Measurements from ENCODE around the gene MAGEA3. TPM values are rescaled to one million over a fixed set of nuclear protein-coding genes. Genes with fewer than 3 reads are reported as not detected.
"Not testable (repeated sequence)": the region's sequence is repeated elsewhere in the genome, so short reads cannot be mapped to it uniquely, and the experiment has no call there.

MAGEA3 gene
- total RNA-seq, 1 experiment from 2014 or later: not detected

DNA sequence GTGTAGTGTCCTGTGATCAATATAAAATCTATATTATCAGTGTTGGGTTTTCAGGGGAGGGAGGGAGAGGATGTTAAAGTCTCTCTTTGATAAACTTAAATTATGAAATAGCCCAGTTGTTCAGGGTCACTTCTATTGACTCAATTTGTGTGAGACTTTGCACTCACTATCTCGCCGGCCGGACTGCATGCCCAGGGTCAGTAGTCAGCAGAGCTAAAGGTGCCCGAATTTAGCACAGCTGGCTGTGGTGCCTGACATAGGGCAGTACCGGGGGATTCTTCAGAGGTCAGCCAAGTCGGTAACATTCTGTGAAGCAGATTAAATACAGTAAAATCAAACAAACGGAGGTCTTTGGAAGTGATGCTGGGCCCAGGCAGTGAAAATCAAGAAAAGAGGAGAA is 41.7 kb upstream of the MAGEA3 start:
- Mint-ChIP-seq H3K4me1 (ENCODE audit: insufficient read depth, unreplicated experiment) (no peaks in the 10 kb centered on the region), H3K4me3 (ENCODE audit: unreplicated experiment) (no peak overlapping the region), H3K27me3 (ENCODE audit: insufficient read depth, unreplicated experiment) (no peaks in the 10 kb centered on the region), H3K9me3 (ENCODE audit: unreplicated experiment) (no peaks in the 10 kb centered on the region), H3K36me3 (ENCODE audit: insufficient read depth, unreplicated experiment) (no peaks in the 10 kb centered on the region), H3K27ac (ENCODE audit: low read depth, unreplicated experiment) (no peak overlapping the region)
- no TSS peak for BruUV-seq (replicated peaks)
- intact Hi-C loops (cut with micrococcal nuclease): no loop called here
- ChIA-PET POLR2A (no interaction called here), CTCF (interaction anchor here (1.0 to 1.4 kb wide), 2 partner anchors 22 to 164 kb away, joined by 4 to 5 read pairs; no protein-coding TSS in a partner anchor)
- TF ChIP-seq, protein P1, sequence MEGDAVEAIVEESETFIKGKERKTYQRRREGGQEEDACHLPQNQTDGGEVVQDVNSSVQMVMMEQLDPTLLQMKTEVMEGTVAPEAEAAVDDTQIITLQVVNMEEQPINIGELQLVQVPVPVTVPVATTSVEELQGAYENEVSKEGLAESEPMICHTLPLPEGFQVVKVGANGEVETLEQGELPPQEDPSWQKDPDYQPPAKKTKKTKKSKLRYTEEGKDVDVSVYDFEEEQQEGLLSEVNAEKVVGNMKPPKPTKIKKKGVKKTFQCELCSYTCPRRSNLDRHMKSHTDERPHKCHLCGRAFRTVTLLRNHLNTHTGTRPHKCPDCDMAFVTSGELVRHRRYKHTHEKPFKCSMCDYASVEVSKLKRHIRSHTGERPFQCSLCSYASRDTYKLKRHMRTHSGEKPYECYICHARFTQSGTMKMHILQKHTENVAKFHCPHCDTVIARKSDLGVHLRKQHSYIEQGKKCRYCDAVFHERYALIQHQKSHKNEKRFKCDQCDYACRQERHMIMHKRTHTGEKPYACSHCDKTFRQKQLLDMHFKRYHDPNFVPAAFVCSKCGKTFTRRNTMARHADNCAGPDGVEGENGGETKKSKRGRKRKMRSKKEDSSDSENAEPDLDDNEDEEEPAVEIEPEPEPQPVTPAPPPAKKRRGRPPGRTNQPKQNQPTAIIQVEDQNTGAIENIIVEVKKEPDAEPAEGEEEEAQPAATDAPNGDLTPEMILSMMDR (IDR thresholded peaks at IDR 0.05; ENCODE audit: unreplicated experiment): no peak
- no peak for DNase-seq (ENCODE audit: unreplicated experiment)

- H3K4me1 Mint-ChIP-seq (ENCODE audit: insufficient read depth, unreplicated experiment): no peaks in the 10 kb centered on the region
- no peaks in the 10 kb centered on the region for H3K27me3 Mint-ChIP-seq (ENCODE audit: insufficient read depth, unreplicated experiment)
- H3K9me3 Mint-ChIP-seq (ENCODE audit: unreplicated experiment): no peaks in the 10 kb centered on the region
- no peak for DNase-seq (ENCODE audit: unreplicated experiment)
- no TSS peak for BruUV-seq (replicated peaks)
- TF ChIP-seq, protein P1 (IDR thresholded peaks at IDR 0.05; ENCODE audit: unreplicated experiment): no peak
- H3K36me3 Mint-ChIP-seq (ENCODE audit: insufficient read depth, unreplicated experiment): no peaks in the 10 kb centered on the region
- POLR2A ChIA-PET: no interaction called here
- H3K27ac Mint-ChIP-seq (ENCODE audit: low read depth, unreplicated experiment): no peak overlapping the region
- CTCF ChIA-PET: interaction anchor here (0.6 to 0.7 kb wide), 2 partner anchors 16 to 163 kb away, joined by 3 read pairs; no protein-coding TSS in a partner anchor
- intact Hi-C loops (cut with micrococcal nuclease): no loop called here
- H3K4me3 Mint-ChIP-seq (ENCODE audit: unreplicated experiment): no peak overlapping the region
Measured at GRCh38 chrX:152658302-152658701, 40.3 kb upstream of the MAGEA3 start.

GRCh38 chrX:152663086-152663485 is 35.5 kb upstream of the MAGEA3 start:
- POLR2A ChIA-PET: no interaction called here
- no TSS peak for BruUV-seq (replicated peaks)
- DNase-seq (ENCODE audit: unreplicated experiment): no peak
- intact Hi-C loops (cut with micrococcal nuclease): no loop called here
- Mint-ChIP-seq H3K4me1 (ENCODE audit: insufficient read depth, unreplicated experiment) (no peaks in the 10 kb centered on the region), H3K27ac (ENCODE audit: low read depth, unreplicated experiment) (no peak overlapping the region), H3K36me3 (ENCODE audit: insufficient read depth, unreplicated experiment) (no peaks in the 10 kb centered on the region), H3K9me3 (ENCODE audit: unreplicated experiment) (peaks cover 22% of the 10 kb centered on the region), H3K27me3 (ENCODE audit: insufficient read depth, unreplicated experiment) (no peaks in the 10 kb centered on the region), H3K4me3 (ENCODE audit: unreplicated experiment) (no peak overlapping the region)
- TF ChIP-seq, protein P1 (IDR thresholded peaks at IDR 0.05; ENCODE audit: unreplicated experiment): no peak
- CTCF ChIA-PET: interaction anchor here (0.6 to 1.7 kb wide), 2 partner anchors 158 to 182 kb away, joined by 4 read pairs; no protein-coding TSS in a partner anchor

DNA sequence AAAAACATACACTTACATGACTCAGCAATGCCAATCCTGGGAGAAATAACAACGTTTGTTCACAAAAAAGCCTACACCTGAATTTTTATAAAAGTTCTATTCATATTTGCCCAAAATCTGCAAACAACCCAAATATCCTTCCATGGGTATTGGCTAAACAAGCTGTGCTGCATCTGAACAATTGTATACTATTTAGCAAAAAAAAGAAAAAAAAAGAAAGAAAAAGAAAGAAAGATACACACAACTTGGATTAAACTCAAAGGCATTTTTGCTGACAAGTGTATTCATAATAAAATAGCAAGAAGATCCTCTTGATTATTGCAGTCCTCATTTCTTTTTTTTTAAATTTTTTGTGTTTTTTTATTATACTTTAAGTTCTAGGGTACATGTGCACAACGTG is 24.5 kb upstream of the MAGEA3 start:
- DNase-seq (ENCODE audit: unreplicated experiment): no peak
- intact Hi-C loops (cut with micrococcal nuclease): no loop called here
- no peaks in the 10 kb centered on the region for H3K36me3 Mint-ChIP-seq (ENCODE audit: insufficient read depth, unreplicated experiment)

GRCh38 chrX:152674652-152675051 is 23.9 kb upstream of the MAGEA3 start:
- H3K36me3 Mint-ChIP-seq (ENCODE audit: insufficient read depth, unreplicated experiment); H3K27me3 Mint-ChIP-seq (ENCODE audit: insufficient read depth, unreplicated experiment); H3K27ac Mint-ChIP-seq (ENCODE audit: low read depth, unreplicated experiment); H3K9me3 Mint-ChIP-seq (ENCODE audit: unreplicated experiment); intact Hi-C loops (cut with micrococcal nuclease); CTCF ChIA-PET; H3K4me1 Mint-ChIP-seq (ENCODE audit: insufficient read depth, unreplicated experiment); BruUV-seq (replicated peaks); POLR2A ChIA-PET; H3K4me3 Mint-ChIP-seq (ENCODE audit: unreplicated experiment); DNase-seq (ENCODE audit: unreplicated experiment): not testable (repeated sequence)

More for the DNA sequence above, 24.5 kb upstream of the MAGEA3 start:
- Mint-ChIP-seq H3K27me3 (ENCODE audit: insufficient read depth, unreplicated experiment) (no peaks in the 10 kb centered on the region), H3K4me3 (ENCODE audit: unreplicated experiment) (no peak overlapping the region), H3K4me1 (ENCODE audit: insufficient read depth, unreplicated experiment) (no peaks in the 10 kb centered on the region), H3K27ac (ENCODE audit: low read depth, unreplicated experiment) (no peak overlapping the region), H3K9me3 (ENCODE audit: unreplicated experiment) (no peaks in the 10 kb centered on the region)
- CTCF ChIA-PET: no interaction called here
- TF ChIP-seq, protein P1 (IDR thresholded peaks at IDR 0.05; ENCODE audit: unreplicated experiment): no peak
- no TSS peak for BruUV-seq (replicated peaks)
- POLR2A ChIA-PET: no interaction called here

GRCh38 chrX:152681012-152681411 is 17.6 kb upstream of the MAGEA3 start:
- BruUV-seq (replicated peaks); DNase-seq (ENCODE audit: unreplicated experiment); H3K27ac Mint-ChIP-seq (ENCODE audit: low read depth, unreplicated experiment); intact Hi-C loops (cut with micrococcal nuclease); H3K4me3 Mint-ChIP-seq (ENCODE audit: unreplicated experiment); CTCF ChIA-PET; H3K36me3 Mint-ChIP-seq (ENCODE audit: insufficient read depth, unreplicated experiment); H3K27me3 Mint-ChIP-seq (ENCODE audit: insufficient read depth, unreplicated experiment); POLR2A ChIA-PET; H3K4me1 Mint-ChIP-seq (ENCODE audit: insufficient read depth, unreplicated experiment); H3K9me3 Mint-ChIP-seq (ENCODE audit: unreplicated experiment): not testable (repeated sequence)

DNA sequence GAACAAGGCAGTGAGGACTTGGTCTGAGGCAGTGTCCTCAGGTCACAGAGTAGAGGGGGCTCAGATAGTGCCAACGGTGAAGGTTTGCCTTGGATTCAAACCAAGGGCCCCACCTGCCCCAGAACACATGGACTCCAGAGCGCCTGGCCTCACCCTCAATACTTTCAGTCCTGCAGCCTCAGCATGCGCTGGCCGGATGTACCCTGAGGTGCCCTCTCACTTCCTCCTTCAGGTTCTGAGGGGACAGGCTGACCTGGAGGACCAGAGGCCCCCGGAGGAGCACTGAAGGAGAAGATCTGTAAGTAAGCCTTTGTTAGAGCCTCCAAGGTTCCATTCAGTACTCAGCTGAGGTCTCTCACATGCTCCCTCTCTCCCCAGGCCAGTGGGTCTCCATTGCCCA is 1.8 kb downstream of the MAGEA3 start:
- BruUV-seq (replicated peaks); H3K4me1 Mint-ChIP-seq (ENCODE audit: insufficient read depth, unreplicated experiment); H3K9me3 Mint-ChIP-seq (ENCODE audit: unreplicated experiment); H3K36me3 Mint-ChIP-seq (ENCODE audit: insufficient read depth, unreplicated experiment); H3K27ac Mint-ChIP-seq (ENCODE audit: low read depth, unreplicated experiment); POLR2A ChIA-PET; CTCF ChIA-PET; intact Hi-C loops (cut with micrococcal nuclease); H3K4me3 Mint-ChIP-seq (ENCODE audit: unreplicated experiment); DNase-seq (ENCODE audit: unreplicated experiment); H3K27me3 Mint-ChIP-seq (ENCODE audit: insufficient read depth, unreplicated experiment): not testable (repeated sequence)

Measured in MCF 10A (cell line).